ENCODE results near the gene ATE1.
"Not testable (repeated sequence)": the region's sequence is repeated elsewhere in the genome, so short reads cannot be mapped to it uniquely, and the experiment has no call there.

ATE1 gene

DNA sequence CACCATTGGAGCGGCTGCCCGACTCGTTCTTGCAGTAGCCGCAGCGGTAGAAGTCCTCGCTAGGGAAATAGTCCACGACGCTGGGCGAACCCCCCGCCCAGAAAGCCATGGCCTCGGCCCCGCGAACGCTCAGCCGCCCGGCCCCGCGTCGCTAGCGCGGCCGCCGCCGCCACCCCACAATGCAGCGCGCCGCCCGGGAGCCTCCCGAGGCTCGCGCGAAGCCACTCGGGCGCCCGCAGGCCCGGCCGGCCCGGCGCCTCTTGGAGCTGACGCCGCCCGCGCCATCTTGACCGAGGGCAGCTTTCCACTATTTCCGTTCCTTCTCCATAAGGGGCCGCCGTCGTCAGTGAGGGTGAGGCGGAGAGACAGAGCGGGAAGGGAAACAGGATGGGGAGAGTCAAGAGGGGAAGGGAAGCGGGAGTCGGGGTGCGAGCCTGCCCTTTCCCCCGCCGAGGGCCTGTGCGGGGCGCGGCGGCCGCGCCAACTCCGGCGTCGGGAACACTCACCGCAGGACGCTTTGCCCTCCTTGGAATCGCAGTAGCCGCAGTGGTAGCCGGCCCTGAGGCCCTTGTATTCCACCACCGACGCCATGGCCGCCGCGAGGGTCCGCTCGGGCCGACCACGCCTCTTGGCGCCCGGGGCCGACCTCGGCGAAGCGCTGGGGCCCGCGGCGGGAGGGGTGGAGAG is at the start of gene ATE1:
Gene ATE1, minus strand, starts transcription at position 191 of the 687 bp plus-strand sequence. Its CDS starts 82 bp downstream, at position 109.
- peak; percentile 75 for DNase-seq

DNA sequence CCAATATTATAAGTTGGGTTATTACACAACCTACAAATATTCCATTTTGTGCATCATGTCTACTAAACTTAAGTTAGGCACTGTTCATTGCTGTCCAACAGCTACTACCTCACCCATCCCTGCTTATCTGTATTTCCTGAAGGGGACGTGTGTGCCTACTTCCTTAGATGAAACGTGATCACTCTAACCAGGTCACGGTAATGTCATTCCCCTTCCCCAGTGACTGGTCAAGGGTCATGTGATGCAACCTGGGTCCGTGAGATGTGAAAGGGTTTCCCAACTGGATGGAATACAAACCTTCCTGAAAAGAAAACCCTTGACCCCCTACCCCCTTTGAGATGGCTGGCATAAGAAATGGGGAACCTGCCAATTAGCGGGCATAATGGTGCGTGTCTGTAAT is 48.8 kb upstream of the ATE1 start:
- DNase-seq = no peak

DNA sequence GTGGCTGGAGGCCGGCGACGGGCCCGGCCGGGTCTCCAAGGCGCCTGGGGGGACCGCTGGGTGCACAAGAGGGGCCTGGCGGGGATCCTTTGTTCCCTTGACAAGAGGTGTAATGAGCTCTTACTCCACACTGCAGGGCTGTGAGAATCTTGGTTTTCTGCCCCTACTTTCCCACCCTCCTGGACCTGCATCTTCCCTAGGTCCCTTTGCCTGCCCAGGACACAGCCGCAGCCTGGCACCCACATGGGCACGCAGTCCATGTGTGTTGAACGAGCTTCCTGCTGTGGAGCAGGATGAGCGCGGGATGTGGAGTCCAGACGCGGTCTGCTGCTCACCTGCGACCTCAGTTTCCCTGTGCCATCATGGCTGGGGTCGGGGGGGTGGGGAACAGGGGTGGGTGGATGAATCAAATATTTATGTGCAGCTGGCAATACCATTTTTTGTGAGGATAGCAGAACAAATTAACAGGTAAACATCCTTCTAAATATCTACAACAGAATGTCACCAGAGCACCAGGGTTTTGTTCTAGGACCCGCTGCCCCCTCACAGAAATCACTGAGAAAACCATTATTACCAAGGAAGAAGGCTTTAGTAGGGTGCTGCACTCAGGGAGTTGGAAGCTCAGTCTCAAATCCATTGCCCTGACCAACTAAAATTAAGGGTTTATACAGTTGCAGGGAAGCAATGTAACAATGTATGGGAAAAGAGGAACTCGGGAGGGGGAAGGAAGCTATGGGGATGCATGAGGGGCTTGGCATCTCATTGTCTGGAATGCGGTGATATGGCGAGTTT is 47.7 kb upstream of the ATE1 start:
- DNase-seq = no peak

DNA sequence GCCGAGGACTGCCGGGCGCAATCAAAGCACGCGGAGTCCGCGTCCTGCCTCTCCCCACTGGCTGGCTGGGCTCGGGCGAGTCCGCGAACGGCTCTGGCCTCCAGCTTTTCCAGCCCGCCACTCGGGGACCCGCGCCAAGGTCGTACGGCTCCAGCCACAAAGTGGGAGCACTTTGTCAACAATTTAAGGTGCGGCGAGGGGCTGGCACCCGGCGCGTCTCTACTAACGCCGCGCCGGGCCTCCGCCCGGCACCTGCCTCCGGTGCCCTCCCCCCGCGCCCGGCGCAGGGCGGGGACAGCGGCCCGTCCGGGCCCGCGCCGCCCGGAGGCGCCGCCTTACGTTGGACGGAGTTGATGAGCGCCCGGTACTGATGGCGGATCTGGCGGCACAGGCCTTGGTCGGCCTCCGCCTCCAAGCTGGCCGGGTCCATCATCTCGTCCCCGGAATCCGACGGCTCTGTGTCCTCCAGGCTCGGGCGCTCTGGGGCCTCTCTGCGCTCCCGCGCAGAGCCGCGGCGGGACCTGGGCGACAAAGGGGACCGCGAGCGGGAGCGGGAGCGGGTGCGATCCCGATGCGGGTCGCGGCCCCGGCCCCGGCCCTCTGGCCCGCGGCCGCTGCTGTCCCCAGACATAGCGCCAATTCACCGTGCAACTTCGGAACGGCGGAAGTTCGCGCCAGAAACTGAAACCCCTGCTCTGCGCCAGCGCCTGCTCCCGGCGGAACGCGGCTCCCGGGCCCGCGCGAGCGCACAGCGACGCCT is 46.9 kb upstream of the ATE1 start, which contains the start of gene NSMCE4A:
Gene NSMCE4A, minus strand, starts transcription at position 683 of the 760 bp plus-strand sequence. Its CDS starts 52 bp downstream, at position 631.
- peak; percentile 63 for DNase-seq

DNA sequence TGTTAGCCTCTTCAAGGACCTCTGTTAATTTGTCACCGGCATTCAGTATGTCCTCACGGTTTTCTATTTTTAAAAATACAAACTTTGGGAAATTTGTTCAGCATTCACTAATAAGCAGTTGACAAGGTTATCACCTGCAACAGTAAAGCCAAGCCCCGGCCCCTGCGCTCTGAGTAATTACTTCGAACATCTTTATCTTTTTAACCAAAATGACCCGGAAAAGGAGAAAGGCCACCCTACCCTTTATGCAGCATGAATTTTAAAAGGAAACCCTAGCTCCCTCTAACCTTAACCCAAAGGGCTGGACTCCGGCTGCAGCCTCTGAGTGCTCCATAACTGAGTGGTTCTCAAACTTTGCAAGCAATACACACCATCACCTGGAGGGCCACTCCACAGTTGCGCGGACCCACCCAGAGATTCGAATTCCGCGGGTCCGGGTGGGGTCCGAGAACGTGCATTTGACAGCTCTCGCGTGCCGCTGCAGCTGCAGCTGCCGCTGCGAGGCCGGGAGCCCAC is 46.2 kb upstream of the ATE1 start:
- no peak for DNase-seq

DNA sequence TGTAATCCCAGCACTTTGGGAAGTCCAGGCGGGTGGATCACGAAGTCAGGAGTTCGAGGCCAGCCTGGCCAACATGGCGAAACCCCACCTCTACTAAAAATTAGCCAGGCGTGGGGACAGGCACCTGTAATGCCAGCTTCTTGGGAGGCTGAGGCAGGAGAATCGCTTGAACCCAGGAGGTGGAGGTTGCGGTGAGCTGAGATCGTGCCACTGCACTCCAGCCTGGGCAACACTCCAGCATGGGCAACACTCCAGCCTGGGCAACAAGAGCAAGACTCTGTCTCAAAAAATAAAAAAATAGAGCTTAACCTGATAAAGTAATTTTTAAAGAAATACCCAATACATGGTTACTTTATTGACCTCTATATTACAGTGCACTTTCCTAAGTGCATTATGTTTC is 41.3 kb upstream of the ATE1 start:
- not testable (repeated sequence) for DNase-seq

DNA sequence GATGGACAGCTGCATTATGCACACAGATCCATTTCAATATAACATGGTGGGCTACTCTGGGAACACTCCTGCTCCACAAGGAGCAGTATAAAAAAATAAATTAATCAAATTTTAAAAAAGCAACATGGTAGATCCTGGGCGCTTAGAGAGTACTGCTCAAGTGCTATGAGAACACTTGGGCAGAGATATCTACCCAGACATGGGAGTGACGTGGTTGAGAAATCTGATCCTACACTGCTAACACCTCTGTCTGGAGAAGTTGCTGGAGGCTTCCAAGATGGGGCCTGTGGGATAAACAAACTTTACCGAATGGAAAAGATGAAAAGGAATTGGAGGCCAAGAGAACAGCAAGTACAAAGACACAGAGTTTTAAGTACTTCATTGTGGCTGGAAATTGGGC is 38.2 kb upstream of the ATE1 start:
- no peak for DNase-seq

DNA sequence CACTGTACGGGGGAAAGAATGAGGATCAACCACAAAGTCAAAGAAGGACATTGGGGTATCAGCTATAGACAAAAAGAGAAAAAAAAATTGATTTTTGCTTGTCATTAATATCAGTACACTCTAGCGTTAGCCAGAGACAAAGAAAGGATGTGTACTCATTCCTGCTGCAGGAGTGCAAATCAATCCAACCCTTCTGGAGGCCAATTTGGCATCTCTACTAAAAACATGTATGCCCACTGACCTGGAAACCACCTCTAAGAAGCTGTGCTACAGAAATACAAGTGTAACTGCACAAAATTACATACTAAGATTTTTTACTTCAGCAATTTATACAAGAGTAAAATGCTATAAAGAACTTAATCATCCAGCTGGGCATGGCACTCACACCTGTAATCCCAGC is 33.6 kb upstream of the ATE1 start:
- no peak for DNase-seq

DNA sequence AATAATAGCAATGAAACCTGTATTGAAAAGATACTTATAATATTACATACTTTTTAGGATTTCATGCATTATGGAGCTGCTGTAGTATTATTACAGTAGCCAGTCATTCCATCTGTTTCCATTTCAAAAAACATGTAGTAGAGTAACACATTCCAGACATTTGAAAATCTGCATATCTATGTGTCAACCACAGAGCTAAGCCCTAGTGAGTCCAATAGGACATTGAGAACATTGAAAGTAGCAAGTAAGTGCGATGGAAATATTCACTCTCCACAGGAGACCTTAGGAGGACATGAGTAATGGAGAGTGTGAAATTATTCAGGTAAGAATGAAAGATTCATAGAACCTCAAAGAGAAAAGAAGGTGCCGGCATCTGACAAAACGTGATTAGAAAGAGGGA is 31.8 kb upstream of the ATE1 start:
- DNase-seq = no peak

DNA sequence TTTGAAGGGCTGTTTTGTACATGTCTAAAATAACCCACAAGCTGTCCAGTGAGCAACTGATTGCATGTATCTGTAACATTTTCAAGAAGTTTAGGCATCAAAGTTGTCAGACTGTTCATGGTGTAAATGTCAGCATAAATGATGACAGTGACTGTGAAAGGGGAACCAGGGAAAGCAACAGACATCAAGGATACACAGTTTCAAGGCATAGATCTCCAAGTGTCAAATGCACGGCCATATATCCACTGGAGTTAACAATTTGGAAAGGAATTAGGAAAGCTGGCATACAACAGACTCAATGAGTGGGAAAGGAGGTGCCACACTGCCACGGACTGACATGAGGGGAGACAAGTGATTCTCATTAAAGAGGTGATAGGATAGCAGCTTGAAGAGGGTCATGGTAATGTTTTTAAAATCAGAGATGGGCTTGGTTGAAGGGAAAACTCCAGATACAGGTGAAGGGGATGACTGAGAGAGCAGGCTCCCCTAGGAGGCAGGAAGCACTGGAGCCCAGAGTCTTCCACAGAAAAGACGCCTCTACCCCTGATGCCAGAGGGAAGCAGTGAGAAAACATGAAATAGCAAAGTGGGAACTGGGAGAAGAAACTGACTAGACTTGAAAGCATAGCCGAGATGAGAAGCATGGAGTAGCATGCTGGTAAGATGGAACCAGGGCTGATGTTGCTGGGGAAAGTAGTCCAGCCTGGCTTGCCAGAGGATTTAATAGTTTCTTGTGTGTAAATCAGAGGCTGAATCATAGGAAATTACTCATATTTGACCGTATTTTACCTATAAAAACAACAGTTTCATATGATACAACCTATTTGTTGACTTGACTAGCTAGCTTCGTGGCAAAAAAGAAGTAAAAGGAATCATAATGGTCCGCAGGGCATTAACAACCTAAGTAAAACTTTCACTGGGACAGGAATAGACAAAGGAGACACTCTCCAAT is 28.6 kb upstream of the ATE1 start:
- DNase-seq = no peak

DNA sequence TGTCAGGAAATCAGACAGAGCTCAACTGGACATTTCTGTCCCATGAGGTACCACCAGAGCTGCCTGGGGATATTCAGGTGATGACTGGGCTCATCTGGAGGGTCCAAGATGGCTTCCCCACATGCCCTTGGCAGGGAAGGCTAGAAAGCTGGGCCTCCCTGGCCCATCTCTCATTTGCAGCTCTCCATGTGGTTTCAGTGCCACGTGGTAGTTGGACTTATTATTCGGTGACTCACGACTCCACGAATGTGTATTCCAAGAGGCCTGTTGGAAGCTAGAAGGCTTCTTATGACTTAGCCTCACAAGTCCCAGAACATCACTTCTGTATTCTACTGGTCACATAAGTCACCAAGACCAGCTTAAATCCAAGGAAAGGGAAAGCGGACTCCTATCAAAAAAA is 24.4 kb upstream of the ATE1 start:
- no peak for DNase-seq

DNA sequence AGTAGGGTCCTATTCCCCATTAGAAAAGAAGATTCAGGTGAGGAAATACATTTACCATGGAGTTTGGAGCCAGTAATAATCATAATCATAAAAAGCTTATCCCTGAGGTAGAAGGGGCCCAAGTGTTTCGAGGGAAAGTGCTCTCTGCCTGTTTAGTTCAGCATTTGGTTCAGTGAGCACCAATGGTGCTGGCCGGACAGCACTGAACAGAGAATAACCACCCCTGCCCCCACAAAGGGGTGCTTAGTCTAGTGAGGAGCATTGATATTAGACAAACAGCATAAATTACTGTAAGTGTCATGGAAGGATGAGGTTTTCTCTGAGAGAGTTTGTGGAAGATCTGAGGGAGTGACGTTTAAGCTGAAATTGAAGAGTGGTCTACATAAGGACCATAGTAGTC is 21.6 kb upstream of the ATE1 start:
- DNase-seq = no peak

DNA sequence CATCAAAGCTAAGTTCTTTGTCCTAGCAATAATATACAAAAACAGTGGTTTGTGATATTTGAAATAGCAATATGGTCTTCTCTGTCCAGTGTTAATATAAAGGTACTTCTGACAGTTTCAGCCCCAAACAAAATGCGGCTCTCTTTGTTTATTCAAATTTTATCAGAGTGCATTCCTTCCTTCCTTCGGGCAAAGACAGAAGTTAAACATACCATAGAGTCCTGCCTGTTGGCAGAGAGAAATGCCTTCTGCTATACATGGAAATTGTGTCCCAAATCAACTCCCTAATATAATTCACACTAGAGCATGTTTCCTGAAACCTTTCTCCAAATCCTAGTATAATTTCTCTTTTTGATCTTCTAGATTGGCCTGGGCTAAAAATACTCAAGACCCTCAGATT is 21.2 kb upstream of the ATE1 start:
- no peak for DNase-seq

DNA sequence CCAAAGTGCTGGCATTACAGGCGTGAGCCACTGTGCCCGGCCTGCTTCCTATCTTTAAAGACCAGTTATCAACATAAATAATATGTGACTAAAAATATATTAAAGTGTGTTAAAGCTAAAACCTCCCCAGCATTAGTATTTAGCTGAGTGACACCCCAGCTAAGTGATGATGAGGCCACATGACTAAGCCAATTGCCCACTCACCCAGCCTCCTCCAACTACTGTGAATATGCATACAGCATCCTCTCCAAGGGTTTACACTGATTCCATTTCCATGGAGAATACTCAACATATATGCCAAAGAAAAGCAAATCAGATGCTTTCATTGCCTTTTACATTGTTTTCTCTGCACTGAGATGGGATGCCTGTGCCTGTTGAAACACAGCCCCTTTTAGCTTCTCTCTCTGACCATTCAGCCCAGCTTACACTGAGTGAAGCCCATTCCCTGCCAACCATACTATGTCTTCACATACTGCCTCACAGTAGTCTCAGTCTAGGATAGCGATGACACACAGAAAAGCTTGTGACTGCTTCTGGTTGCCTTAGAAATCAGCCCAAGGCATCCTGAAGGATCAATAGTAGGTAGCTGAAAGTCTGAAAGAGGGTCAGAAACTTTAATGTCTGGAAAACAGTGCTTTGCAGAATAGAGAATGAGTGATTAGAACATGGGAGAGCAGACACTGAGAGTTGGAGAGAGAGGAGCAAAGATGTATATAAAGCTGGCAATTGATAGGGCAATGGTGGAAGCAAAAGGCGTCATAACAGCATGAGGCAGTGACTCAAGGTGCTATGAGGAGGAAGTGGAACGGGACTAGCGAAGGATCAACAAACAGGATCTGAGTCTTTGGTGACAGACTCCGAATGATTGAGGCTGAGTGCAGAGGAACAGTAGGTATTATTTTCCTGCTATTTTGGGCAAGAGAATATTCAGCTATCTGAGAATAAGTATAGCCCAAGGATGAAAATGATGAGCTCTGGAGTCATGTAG is 19.8 kb upstream of the ATE1 start:
- DNase-seq = no peak

DNA sequence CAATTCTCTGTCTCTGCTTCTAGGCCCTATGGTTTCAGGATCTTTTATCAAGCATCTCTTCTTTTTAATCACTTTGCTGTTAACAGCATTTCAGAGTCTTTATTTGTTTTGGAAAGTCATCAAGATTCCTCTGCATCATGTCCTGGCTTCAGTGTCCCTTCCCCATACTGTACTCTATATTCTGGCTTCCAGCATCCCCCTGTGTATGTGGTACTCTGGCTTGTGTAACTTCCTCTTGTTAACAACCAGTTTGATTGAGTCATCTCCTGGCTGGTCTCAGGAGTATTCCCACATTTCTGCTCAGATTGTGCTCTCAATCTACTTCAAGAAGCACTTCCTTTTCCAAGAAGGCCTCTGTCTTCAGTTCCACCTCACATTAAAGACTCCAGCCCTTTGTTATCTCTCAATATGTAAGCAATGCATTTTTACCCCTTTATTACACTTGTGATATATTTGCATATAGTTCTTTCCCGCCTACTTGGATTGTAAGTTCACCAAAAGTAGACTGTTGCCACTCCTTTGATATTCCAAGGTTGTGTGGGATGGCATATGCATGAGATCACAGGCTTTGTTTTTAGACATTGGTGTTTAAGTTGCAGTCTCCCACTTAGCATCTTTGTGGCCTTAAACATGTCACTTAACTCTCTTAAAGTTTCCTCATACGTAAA is 15.1 kb upstream of the ATE1 start:
- no peak for DNase-seq

DNA sequence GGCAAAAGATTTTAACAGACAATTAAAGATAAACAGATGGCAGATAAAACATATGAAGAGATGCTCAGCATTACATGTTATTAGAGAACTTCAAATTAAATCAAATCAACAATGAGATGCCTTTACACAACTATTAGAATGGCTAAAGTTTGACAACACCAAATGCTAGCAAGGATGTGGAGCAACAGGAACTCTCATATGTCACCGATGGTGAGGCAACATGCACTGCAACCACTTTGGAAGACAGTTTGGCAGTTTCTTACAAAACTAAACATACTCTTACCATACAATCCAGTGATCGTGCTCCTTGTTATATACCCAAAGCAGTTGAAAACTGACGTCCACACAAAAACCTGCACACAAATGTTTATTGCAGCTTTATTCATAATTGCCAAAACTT is 13.7 kb upstream of the ATE1 start:
- DNase-seq = no peak

DNA sequence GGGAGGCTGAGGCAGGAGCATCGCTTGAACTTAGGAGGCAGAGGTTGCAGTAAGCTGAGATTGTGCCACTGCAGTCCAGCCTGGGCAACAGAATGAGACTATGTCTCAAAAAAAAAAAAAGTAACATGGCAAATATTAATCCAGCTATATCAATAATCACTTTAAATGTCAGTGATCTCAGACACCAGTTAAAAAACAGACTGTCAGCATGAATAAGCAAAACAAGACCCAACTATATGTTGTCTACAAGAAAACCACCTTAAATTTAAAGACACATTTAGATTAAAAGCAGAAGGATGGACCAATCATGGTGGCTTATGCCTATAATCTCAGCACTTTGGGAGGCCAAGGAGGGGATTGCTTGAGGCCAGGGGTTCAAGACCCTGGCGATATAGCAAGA is 8.5 kb upstream of the ATE1 start:
- no peak for DNase-seq

DNA sequence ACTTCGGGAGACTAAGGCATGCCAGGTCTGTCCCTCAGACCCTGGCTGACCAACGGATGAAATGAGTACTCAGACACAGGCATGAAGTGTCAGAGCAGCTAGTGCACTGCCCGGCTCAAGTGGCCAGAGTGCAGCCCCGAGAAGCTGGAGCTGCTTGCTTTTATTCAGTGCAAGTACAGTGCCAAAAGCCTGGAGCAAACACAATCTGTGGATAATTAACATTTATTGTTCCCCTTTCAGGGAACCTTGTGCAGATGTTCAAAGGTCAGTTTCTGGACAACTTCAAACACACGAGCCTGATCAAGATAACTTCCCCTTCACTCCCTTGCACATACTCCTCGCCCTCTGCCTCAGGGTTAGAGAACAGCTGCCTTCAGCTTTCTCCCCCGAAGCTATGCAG is 7.9 kb upstream of the ATE1 start:
- no peak for DNase-seq

DNA sequence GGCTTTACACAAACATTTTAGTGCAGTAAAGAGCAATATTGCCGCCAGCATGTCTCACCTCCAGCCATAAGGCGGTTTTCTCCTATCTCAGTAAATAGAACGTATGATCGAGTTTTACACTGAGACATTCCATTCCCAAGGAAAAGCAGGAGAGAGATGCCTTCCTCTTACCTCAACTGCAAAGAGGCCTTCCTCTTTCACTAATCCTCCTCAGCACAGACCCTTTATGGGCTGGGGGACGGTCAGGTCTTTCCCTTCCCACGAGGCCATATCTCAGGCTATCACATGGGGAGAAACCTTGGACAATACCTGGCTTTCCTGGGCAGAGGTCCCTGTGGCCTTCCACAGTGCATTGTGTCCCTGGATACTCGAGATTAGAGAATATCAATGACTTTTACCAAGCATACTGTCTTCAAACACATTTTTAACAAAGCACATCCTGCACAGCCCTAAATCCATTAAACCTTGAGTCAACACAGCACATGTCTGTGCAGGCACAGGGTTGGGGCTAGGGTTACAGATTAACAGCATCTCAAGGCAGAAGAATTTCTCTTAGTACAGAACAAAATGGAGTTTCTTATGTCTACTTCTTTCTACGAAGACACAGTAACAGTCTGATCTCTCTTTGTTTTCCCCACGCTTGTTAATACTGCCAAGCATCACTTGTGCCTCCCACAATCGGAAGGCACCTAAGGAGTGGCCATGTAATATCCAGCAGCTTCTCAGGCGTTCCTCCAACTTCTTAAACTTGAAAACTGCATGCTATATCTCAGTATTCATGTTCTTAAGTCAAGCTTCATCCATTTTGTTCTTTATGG is 2.6 kb upstream of the ATE1 start:
- not testable (repeated sequence) for DNase-seq
